ENCODE measurements around the gene DEFB124.
"Not testable (repeated sequence)": the region's sequence is repeated elsewhere in the genome, so short reads cannot be mapped to it uniquely, and the experiment has no call there.

Gene DEFB124, protein sequence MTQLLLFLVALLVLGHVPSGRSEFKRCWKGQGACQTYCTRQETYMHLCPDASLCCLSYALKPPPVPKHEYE

DNA sequence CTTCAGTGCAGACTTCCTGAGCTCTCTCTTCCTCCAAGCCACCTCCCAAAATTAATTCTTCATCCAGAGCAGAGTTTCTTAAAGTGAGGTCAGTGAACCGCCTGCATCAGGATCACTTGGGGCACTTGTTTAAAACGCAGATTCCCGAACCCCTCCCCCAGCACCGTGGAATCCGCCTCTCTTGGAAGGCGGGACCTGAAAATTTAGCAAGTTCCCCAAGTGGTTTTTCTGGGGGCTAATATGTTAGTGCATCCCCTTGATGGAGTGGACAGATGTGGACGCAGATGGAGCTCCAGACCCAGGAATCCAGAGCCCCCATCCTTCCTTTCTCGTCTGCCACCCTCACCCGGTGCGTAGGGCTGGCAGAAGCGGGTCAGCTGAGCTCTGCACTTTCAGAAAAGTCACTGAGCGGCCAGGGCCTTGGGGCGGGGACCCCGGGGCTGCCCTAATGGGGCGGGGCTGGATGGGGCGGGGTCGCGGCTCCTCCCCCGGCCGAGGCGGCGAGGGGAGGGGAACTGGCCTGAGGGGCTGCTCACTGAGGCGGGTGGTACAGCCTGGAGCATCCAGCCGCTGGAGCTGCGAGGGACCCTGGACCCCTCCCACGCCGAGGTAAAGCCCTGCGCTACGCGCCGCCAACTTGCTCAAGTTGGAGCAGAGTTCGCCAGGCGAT lies at the start of gene DEFB124, which contains the start of gene REM1:
Gene DEFB124 (minus strand): TSS at position 370 of the 670 bp plus-strand sequence. CDS start 2,114 bp downstream, outside the sequence.
Gene REM1 (plus strand): TSS at position 531 of the 670 bp plus-strand sequence. CDS start 1,158 bp downstream, outside the sequence.
- DNase-seq (ENCODE audit: low spot score) = no peak

DNA sequence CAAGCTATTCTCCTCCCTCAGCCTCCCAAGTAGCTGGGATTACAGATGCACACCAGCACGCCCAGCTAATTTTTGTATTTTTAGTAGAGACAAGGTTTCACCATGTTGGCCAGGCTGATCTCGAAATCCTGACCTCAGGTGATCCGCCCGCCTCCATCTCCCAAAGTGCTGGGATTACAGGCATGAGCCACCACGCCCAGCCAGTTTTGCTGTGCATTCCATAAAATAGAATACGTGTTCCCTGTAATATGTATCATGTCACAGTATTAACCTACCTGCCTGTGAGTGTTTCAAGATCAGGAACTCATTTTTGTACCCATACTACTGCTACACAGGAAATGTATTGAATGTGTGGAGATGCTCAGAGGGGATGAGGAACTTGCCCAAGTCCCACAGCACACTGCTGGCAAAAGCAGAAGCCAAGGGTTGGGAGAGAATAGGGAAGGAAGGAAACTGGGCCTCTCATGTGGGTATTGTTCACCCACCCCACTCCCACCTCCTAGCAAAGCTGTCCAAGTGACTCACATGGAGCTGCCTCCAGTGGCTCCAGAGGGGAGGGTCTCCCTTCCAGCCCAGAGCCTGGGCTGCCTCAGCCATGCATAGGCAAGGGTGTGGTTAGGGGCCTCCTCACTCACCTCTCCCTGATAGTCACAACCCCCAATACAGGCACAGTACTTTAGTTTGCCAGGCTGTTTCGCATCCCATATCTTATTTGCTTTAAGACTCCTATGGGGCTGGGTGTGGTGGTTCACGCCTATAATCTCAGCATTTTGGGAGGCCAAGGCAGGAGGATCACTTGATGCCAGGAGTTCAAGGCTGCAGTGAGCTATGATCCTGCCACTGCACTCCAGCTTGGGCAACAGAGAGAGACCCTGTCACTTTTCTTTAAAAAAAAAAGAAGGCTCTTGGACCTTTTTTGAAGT lies 48.7 kb upstream of the DEFB124 start:
- DNase-seq (ENCODE audit: low spot score) = no peak

DNA sequence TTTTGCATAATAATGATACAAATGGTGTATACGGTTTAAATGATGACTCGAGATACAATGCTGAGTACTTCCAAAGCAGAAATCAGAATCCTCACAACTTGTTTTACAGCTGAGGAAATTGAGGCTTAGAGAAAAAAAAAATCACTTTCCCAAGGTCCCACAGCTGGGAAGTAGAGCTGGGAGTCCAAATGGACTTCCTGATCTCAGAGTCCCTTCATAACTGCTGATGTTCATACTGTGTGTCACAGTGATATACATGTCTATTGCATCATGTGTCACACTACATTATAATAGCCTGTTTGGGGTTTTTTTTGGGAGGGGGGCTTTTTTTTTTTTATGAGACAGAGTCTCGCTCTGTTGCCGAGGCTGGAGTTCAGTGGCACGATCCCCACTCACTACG lies 47.8 kb upstream of the DEFB124 start:
- DNase-seq (ENCODE audit: low spot score) = no peak

DNA sequence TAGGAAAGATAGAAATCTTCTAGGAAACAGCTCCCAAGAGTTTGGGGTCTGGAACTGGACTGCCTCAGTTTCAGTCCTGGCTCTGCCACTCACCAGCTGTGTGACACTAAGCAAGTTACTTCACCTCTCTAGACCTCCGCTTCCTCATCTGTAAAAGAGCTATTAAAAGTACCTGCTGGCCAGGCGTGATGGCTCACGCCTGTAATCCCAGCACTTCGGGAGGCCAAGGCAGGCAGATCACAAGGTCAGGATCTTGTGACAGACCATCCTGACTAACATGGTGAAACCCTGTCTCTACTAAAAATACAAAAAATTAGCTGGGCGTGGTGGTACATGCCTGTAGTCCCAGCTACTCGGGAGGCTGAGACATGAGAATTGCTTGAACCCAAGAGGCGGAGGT lies 46.3 kb upstream of the DEFB124 start:
- DNase-seq (ENCODE audit: low spot score) = not testable (repeated sequence)

DNA sequence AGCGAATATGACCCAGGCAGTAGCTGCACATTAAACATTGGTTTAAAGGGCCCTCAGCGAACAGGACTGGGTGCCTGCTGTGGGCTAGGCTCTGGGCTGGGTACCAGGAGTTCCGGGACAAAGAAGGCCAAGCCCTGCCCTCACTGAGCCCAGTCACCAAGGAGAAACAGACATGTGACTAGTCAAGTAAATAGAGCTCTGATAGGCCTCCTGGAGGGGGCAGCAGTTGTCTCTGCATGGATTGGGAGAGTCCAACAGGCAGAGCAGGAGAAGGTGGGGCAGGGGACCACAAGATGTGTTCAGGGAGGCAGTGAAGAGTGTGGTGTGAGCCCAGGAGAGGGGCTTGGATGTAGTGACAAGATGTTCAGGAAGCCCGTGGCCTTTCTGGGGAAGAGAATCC lies 42.4 kb upstream of the DEFB124 start:
- peak; percentile 84 for DNase-seq (ENCODE audit: low spot score)

DNA sequence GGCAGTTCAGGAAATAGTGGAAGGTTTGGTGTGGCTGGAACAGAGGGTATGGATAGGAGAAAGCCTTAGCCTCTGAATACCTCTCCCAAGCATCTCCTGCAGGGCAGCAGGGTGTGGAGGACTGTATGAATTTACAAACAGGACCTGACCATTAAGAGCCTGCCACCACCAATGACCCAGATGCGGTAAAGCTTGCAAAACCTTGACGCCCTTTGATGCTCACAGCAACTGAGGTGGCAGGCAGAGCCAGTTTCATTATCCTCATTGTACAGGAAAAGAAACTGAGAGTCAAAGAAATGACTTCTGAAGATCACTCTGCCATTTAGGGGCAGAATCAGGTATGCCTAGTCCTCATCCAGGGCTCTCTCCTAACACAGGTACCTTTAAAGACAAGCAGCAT lies 41.7 kb upstream of the DEFB124 start:
- DNase-seq (ENCODE audit: low spot score) = no peak

DNA sequence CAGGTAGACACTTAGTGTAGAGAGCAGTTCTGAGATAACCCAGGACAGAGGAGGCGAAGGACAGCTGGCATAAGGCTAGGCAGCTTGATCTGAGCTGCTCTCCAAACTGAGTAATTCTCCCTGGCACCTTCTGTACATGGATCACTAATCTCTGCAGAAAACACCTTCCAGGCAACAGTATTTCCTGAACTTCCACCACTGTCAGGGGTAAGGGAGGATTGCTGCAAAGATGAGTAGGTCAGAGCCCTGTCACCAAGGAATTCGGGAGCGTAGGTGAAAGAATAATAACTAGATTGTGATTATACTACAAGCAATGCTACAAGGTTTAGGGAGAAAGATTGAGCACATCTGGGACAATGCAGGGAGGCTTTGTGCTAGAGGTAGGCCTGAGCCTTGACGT lies 41.2 kb upstream of the DEFB124 start:
- no peak for DNase-seq (ENCODE audit: low spot score)

DNA sequence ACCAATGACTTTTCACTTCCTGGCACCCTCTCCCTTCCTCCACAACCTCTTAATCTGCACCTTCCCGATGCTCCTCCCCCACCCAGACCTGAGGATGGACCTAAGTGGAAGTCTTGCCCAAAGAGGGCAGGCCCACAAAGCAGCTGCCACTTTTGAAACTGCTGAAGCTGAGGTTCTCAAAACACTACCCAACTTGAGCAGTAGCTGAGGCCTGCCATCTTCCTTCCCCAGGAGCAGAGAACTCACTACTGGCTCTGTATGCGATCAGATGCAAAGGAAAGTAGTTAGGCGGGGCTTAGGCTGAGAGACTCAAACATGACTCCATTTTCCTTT lies 40.8 kb upstream of the DEFB124 start:
- no peak for DNase-seq (ENCODE audit: low spot score)

DNA sequence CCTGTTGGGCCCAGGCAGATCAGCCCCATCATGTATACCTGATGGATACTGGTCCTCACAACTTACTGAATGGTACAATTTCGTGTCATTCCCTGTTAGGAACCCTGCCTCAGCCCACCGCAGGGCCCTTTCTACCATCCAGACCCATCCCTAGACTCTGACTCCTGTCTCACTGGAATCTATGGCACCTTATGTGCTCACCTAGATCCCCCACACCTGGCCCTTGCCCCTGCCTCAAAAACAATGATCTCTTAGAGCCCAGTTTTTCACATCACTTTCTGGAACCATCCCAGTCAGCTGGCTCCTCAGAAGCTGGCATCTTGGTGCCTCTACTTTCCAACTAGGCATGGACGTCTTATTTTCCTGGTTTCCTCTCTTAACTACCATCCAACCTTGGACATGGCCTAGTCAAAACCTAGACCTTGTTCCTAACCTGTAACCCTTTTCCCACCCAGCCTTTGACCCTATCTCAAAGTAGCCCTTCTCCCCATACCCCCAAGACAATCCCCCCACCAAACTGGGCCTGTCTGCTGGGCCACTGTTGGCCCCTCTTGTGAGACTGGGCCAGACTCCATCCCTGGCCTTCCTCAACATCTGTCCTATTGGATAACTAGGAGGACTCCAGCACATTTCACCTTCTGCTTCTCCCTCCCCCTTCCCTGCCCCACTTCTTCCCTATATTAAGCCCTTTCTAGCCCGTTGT lies 40.3 kb upstream of the DEFB124 start:
- DNase-seq (ENCODE audit: low spot score) = no peak

DNA sequence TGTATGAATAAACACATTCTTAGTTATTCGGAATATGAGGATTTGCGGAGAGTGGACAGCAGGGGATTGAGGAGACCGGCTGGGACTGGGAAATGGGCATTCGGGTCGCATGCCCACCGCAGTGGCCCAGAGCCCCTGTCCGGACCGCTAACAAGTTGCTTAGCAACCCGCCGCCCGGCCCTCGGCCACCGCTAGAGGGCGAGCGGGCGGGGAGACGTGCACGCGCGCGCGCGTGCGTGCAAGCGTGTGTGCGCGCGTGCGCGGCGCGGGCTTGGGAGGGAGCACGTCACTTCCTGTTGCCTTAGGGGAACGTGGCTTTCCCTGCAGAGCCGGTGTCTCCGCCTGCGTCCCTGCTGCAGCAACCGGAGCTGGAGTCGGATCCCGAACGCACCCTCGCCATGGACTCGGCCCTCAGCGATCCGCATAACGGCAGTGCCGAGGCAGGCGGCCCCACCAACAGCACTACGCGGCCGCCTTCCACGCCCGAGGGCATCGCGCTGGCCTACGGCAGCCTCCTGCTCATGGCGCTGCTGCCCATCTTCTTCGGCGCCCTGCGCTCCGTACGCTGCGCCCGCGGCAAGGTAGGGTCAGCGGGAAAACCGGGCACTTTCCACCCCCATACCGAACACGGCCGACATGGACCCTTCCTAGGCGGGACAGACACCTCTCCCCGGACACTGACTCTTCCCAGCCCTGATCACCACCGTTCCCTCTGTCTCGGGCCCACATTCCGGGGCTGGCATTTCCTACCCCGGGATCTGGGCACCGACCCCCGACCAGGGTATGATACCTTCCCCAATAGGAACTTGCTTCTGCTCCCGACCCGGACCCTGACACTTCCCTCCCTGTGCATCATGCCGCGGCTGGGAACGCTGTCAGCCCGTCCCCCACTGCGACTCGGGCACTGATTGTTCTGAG lies 39.5 kb upstream of the DEFB124 start, which contains the start of gene HM13:
Gene HM13 (plus strand): TSS at position 289 of the 918 bp plus-strand sequence. CDS start 110 bp downstream, at position 399.
- DNase-seq (ENCODE audit: low spot score) = peak; percentile 97

DNA sequence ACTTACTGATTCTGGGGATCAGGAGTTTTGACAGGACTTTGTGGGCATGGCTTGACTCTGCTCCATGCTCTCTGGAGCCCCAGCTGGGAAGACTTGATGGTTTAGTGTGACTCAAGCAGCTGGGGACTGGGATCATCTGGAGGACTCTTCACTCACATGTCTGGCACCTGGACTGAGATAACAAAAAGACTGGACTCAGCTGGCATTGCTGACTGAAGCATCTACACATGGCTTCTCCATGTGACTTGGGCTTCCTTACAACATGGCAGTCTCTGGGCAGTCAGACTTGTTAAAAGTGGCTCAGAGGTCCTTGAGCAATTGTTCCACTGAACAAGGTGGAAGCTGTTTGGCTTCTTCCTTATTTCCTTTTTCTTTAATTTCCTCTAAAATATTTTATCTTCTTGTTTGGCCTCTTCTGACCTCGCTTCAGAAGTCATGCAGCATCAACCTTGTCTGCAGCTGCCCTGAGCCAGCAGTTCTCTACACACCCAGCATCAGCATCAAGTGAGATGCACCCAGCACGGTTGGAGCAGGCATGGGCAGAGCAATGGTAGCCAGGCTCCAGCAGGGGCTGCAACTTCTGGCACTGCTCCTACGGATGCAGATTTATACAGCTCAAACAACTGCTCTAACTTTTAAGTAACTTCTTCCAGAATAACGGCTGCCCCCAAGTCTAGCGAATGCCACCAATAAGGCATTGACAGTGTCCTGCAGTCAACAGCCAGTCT lies 33.8 kb upstream of the DEFB124 start:
- no peak for DNase-seq (ENCODE audit: low spot score)

DNA sequence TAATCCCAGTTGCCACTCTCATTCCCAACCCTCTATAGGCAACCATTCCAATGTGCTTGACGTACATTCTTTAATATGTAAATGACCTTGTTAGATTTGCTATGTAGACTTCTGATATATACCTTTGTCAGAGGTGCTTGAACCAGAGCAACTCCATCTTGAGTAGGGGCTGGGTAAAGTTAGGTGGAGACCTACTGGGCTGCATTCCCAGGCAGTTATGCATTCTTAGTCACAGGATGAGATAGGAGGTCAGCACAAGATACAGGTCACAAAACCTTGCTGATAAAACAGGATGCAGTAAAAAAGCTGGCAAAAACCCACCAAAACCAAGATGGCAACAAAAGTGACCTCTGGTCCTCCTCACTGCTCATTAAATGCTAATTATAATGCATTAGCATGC lies 31.0 kb upstream of the DEFB124 start:
- DNase-seq (ENCODE audit: low spot score) = no peak

DNA sequence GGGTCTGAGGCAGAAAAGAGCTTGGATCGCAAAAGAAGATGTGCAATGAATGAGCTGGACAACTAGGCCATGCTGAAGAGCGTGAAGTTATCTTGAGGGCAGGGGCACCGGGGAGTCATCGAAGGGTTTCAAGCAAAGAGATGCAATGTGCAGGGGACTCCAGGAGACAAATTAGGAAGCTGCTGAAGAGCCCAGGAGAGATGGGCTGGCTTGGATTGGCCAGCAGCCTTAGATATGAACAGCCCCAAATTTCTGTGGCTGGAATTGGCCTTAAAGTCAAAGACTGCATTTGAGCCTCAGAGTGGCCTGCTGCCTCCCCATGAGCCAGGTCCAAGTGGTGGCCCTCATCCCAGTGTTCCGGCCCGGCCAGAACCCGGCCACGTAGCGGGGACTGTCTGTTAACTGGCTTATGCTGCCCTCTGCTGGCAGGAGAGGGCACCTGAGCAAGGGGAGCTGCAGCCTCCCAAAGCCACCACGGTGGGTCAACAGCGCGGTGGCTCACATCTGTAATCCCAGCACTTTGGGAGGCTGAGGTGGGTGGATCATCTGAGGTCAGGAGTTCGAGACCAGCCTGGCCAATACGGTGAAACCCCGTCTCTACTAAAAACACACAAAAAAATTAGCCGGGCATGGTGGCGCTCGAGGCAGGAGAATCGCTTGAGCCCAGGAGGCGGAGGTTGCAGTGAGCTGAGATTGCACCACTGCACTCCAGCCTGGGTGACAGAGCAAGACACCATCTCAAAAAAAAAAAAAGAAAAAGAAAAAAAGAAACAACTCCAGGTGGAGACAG lies 28.2 kb upstream of the DEFB124 start:
- peak; percentile 86 for DNase-seq (ENCODE audit: low spot score)

DNA sequence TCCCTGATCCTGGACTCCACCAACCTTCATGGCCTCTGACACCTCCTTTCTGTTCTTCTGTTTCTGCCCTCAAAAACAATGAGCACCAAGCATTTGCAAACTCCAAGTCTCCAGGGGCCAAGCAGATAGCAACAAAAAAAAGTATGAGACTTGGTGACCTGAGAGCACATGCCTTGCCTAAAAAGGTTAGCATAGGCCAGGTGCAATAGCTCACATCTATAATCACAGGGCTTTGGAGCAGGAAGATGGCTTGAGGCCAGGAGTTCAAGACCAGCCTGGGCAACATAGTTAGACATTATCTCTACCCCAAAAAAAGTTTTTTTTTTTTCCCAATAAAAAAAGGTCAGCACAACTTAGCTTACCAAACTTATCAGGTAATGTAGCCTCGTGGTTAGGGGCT lies 25.6 kb upstream of the DEFB124 start:
- no peak for DNase-seq (ENCODE audit: low spot score)

DNA sequence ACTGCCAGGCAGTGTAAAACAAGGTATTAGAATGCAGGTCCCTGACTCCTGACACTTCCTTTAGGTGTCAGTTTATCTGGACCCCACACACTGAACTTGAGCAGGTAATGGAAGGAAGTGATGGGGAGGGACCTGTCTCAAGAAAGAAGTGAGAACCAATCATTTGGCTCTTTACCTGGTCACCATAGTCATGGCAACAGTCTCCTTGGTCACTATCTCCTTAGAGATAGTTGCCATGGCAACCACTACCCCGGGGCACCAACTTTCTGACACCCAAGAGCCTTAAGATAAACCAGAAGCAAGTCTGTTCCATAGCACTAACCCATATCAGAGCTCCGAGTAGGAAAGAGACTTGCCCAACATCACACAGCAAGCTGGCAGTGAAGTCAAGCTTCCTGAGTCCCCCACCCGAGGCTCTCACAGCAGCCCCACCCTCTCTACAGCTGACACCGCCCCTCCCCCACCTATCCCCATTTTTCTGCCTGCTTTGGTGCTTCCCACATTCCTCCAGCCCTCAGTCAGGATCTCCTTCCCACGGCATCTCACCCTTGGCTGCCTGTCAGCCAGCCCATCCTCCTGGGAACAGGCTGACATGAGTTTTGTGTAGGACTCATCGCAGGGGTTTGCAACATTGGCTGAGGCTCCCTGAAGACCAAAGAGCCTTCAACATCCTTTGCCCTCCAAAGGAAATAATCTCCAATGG lies 23.1 kb upstream of the DEFB124 start:
- no peak for DNase-seq (ENCODE audit: low spot score)

DNA sequence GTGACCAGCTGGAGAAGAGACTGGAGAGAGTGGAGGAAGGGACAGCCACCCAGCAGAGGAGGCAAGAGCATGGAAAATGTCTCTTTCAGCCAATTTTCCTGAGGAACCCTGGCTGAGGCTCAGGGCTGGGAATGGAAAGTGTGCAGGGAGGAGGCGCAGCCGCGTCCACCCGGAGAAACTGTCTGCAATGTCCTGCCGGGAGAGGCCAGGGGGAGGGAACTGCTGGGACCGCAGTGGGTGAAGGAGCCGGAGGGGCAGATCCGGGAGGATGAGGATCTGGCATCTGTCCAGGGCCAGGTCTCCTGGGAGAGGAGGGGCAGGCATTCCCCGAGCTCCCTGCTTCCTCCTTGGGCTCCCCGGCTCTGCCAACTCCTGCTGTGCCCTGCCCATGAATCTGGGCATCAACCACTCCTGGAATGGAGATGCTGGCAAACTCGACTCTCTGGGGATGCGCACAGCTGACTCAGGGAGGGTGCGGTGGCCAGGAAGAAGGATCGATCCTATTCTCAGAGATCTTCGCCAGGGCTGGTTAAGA lies 21.9 kb upstream of the DEFB124 start:
- no peak for DNase-seq (ENCODE audit: low spot score)

DNA sequence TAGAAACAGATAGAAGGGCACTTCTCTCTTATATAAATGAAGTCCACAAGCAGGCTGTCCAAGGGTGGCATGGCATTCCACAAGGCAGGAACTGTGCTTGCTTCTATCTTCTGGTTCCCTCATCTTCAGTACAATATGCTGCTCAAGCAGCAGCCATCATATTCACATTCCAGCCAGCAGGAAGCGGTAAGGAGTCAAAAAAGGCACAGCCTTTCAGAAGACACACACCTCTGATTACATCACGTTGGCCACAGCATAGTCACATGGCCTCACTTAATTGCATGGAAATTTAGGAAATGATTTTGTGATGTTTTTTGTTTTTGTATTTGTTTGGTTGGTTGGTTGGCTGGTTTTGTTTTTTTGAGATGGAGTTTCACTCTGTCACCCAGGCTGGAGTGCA lies 19.2 kb upstream of the DEFB124 start:
- DNase-seq (ENCODE audit: low spot score) = peak; percentile 72

DNA sequence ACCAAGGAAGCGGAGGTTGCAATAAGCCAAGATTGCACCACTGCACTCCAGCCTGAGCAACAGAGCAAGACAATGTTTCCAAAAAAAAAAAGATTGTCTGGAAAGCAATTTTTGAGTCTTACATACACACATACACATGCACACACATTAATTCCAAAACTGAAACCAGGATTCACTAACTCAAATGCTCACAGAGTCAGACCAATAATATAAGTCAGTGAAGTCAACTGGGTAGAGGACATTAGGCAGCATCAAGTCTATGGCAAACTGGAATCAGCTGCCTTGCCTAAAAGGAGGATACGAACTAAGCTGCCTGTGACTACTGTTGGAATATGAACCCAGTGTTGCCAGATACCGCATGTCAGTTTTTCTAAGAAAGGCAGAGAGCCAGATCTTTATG lies 15.8 kb upstream of the DEFB124 start:
- DNase-seq (ENCODE audit: low spot score) = no peak

DNA sequence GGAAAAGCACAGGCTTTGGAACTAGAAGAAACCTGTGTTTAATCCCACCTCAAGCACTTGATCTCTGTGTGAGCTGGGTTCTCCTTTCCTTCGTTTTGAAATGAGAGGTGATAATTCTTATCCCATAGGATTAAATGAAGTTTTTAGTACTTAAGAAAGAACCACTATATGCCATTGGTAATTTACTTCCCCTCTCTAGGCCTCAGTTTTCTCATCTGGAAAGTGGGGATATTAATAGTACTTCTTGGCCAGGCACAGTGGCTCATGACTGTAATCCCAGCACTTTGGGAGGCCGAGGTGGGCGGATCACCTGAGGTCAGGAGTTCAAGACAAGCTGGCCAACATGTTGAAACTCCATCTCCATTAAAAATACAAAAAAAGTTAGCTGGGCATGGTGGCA lies 14.2 kb upstream of the DEFB124 start:
- DNase-seq (ENCODE audit: low spot score) = no peak
